ENCODE results near the gene FUT6. TPM values are rescaled to one million over a fixed set of nuclear protein-coding genes. Genes with fewer than 3 reads are reported as not detected.

FUT6 gene, protein sequence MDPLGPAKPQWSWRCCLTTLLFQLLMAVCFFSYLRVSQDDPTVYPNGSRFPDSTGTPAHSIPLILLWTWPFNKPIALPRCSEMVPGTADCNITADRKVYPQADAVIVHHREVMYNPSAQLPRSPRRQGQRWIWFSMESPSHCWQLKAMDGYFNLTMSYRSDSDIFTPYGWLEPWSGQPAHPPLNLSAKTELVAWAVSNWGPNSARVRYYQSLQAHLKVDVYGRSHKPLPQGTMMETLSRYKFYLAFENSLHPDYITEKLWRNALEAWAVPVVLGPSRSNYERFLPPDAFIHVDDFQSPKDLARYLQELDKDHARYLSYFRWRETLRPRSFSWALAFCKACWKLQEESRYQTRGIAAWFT
- total RNA-seq = not detected in 2 replicates

DNA sequence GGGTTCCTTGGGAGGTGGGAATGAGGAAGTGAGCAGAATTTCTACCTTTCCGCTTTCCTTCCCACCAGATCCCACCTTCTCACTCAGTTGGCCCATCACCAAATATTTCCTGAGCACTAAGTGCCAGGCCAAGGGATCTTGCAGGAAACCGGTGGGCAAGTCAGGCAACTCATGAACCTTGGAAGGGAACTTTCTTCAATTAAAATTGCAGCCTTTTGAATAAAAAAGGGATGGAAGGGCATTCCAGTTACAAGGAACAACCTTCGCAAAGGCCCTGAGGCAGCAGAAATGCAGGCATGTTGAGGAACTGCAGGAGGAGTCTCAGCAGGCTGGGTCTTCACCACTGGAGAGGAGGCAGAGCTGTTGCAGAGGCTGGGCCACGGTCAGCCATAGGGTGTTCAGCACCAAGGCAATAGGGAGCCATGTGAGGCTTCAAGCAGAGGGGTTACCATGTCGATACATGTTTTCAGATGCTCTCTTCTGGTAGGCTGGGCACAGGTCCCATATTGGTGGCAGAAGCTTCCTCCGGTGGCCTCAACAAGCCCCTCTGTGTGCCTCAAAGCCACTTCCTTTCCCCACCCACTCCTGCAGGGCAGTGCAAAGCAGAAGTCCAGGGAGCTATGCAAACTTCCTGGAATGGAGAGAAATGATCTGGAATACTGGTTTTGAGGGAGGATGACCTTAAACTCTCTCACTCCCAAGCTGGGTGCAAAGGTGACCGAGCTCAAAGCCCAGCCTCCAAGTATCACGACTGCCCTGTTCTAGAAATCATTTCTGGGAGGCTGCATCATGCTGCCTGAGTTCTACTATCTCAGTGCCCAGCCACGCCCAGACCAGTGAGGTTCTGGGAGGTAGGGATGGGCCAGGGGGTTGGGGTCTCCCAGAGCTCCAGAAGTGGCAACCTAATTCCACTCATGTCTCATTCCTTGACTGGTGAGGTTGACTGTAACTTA, at the start of gene FUT6:
Gene FUT6, minus strand, starts transcription at position 638 of the 953 bp plus-strand sequence. CDS start 7,135 bp downstream, outside the sequence.

DNA sequence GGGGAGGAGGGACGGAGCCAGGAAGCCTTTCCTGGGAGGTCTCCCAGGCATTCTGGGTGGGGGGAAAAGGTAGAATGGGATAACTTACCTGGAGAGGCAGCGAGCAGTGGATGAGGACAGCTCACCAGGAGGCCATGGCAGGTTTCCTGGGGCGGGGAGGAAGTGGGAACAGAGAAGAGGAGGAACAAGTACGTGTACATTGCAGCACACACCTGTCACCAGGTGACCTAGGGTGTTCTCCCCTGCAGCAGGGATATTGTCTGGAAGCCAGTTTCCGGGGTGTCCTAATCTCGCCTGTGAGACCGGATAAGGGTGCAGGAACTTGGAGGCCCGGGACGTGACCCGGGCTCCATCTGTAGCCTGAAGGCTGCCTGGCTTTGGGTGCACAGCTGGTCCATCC, 11.8 kb upstream of the FUT6 start, which contains the start of gene FUT3:
Gene FUT3, minus strand, starts transcription at position 148 of the 400 bp plus-strand sequence.

DNA sequence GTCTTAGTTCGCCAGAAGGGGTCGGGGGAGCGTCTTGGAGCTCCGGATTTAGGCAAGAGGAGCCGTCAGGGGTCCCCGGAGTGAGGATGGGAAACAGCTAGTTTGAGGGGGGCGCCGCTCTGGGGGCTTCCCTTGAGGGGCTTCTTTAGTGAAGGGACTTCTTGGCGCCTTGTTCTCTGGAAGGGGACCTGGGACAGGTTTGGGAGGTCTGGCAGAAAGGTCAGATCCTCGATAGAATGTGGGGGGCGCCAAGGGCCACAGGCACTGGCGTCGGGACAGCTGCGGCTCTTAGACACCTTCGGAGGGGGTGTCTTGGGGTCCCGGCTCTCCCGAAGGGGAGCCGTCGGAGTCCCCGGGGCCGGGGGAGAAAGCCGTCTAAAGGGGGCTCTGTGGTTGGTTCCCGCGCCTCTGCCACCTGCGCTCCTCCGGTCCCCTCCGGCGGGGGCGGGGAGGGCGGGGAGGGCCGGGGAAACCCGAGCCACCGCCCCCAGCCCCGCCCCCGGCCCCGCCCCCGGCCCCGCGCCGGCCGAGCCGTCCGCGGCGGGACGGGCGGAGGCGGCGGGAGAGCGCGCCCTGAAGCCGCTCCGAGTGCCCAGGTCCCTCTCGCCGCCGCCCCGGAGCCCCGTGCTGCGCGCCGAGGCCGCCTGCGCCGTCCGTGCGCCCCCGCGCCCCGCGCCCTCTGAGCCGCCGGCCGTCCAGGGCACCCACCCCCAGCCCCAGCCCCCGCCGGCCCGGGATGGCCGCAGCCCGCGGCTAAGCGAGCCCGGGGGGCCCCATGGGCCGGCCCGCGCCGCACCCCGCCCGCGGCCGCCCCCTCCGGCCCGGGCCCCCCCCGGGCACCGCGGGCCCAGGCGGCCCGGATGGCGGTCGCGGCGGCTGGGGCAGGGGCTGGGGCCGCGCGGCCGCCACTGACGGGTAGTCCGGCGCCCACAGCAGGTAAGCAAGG, 34.7 kb downstream of the FUT6 start, which contains the start of gene NRTN:
Gene NRTN, plus strand, starts transcription at position 552 of the 946 bp plus-strand sequence. CDS start 19,099 bp downstream, outside the sequence.

DNA sequence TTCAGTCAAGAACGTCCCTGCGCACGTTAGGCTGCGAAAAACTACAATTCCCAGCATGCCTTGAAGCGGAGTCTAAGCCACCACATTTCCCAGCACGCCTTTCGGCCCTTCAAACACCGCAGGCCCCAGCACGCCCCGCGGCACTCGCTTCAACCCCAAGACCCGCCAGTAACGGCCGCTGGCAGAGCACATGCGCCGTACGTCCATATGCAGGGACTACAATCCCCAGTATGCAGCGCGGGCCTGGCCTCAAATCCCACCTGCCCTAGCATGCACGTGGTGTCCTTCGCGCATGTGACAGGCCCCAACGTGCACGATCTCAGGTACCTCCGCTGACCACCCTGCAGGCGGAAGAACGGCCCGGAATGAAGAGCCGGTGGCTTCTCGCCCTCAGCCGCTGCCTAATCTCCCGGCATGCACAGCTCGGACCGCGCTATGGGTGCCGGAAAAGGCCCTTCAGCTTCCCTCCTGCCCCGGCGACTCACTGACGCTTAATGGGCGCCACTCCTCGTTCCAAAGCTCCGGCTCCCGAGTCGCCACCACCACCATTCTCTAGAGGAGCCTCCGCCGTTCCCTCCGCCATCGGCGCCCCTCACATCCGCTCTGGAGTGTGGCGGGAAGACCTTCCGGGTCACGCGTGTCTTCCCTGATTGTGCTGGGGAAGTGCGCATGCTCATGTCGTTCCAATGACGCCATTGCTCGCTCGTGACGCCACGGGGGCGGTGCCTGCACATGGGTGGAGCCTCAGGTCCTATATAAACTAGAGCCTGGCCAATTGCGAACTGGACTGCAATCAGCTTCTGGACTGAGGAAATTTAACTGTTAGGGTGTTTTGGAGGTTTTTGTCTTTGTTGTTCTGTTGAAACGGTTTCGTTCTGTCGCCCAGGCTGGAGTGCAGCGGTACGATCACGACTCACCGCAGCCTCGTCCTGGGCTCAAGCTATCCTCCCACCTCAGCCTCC, 48.7 kb downstream of the FUT6 start, which contains the start of gene DUS3L:
Gene DUS3L, minus strand, starts transcription at position 605 of the 962 bp plus-strand sequence. Its CDS starts 22 bp downstream, at position 583.

DNA sequence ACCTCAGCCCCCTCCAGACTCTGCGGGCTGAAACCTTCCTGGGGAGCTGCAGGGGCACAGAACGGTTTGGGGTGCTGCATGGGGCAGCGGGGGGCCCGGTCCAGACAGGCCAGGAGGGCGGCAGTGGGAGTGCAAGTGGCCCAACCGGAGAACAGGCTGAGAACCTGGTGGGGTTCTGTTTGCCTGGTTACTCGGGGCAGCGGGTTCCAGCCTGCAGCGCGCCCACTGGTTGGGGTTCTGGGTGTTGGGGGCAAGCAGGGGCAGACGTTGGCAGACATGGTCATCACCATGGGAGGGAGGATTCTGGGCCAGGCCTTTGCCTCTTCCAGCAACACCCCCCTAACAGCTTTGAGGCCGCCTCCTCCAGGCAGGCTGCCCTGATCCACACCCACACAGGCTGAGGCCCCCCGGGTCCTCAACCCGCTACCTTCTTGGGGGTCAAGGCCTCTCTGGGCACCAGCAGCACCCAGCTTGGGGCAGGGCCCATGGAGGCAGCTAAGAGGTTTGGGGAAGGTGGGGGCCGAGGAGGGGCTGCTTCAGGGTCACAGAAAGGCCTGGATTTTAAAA, 54.8 kb downstream of the FUT6 start, which contains the start of gene PRR22:
Gene PRR22, minus strand, starts transcription at position 166 of the 567 bp plus-strand sequence. Its CDS starts 86 bp downstream, at position 80.

Other genes starting within 250 kb of the FUT6 start
- gene SAFB2, start 216.9 kb downstream of the FUT6 start, total RNA-seq = 31.3 and 42.9 TPM in 2 replicates
- 54.3 and 61.3 TPM in 2 replicates for gene SAFB, start 216.6 kb downstream of the FUT6 start, total RNA-seq
- gene MICOS13, start 159.2 kb downstream of the FUT6 start, total RNA-seq = 63.3 and 70.9 TPM in 2 replicates
- 5.3 and 8.4 TPM in 2 replicates for gene HSD11B1L, start 158.7 kb downstream of the FUT6 start, total RNA-seq
- 815 and 826 TPM in 2 replicates for gene RPL36, start 149.4 kb downstream of the FUT6 start, total RNA-seq
- gene LONP1, start 119.6 kb downstream of the FUT6 start, total RNA-seq = 69.6 and 119 TPM in 2 replicates
- not detected in 2 replicates for gene CATSPERD, start 119.1 kb downstream of the FUT6 start, total RNA-seq
- 0.19 and 0.27 TPM in 2 replicates for gene PRR22, start 55.0 kb downstream of the FUT6 start, total RNA-seq
- gene DUS3L, start 48.5 kb downstream of the FUT6 start, total RNA-seq = 25.2 and 33.4 TPM in 2 replicates
- 0.09 TPM in 1 of 2 replicates, not detected in the other for gene NRTN, start 34.6 kb downstream of the FUT6 start, total RNA-seq
- gene FUT3, start 11.7 kb upstream of the FUT6 start, total RNA-seq = not detected in 2 replicates
- not detected in 2 replicates for gene FUT5, start 30.8 kb upstream of the FUT6 start, total RNA-seq
- gene NDUFA11, start 64.1 kb upstream of the FUT6 start, total RNA-seq = 235 and 266 TPM in 2 replicates
- gene VMAC, start 65.2 kb upstream of the FUT6 start, total RNA-seq = 3.2 and 4.8 TPM in 2 replicates
- 1.3 and 3.5 TPM in 2 replicates for gene CAPS, start 74.6 kb upstream of the FUT6 start, total RNA-seq
- 34.7 and 38.7 TPM in 2 replicates for gene RANBP3, start 138.4 kb upstream of the FUT6 start, total RNA-seq